ENCODE measurements around the gene FGF19.

- TF ChIP-seq EZH2 (IDR thresholded peaks at IDR 0.05; ENCODE audit: borderline replicate concordance, insufficient read depth, low read depth, low read length, poor library complexity, severe bottlenecking) = no peak
- TF ChIP-seq CTCF (IDR thresholded peaks at IDR 0.05) = no peak
These were observed 43.2 kb upstream of the FGF19 start for GRCh38 chr11:69746752-69747742.
